ENCODE results near the gene JTB. TPM values are rescaled to one million over a fixed set of nuclear protein-coding genes. Genes with fewer than 3 reads are reported as not detected.

JTB gene
- total and polyA plus RNA-seq, 2 of the 4 experiments (the other 2 are of a cell fraction) = 123 to 138 TPM

DNA sequence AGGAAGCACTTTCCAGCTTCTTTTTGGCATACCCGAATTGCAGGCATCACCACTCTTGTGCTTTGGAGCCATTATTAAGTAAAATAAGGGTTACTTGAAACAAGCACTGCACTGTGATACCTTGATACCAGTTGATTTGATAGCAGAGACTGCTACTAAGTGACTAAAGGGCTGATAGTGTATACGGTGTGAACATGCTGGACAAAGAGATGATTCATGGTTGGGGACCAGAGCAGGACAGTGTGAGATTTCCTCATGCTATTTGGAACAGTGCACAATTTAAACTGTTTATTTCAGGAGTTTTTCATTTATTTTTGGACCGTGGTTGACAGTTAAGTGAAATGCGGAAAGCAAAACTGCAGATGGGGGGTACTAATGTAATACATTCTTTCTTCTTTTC lies 22.9 kb upstream of the JTB start:
- no peak for TF ChIP-seq CHD1 (IDR thresholded peaks at IDR 0.05; ENCODE audit: low read depth, low read length)
- no peak for TF ChIP-seq RAD21 (IDR thresholded peaks at IDR 0.05; ENCODE audit: low read length)
- no peak for TF ChIP-seq MAZ (IDR thresholded peaks at IDR 0.05; ENCODE audit: borderline replicate concordance, low read depth, low read length)
- TF ChIP-seq CTCF (conservative IDR thresholded peaks at IDR 0.05; ENCODE audit: low read depth, low read length) = no peak
- TF ChIP-seq POLR2A (IDR thresholded peaks at IDR 0.05; ENCODE audit: low read depth, low read length) = no peak
- TF ChIP-seq, protein P1, sequence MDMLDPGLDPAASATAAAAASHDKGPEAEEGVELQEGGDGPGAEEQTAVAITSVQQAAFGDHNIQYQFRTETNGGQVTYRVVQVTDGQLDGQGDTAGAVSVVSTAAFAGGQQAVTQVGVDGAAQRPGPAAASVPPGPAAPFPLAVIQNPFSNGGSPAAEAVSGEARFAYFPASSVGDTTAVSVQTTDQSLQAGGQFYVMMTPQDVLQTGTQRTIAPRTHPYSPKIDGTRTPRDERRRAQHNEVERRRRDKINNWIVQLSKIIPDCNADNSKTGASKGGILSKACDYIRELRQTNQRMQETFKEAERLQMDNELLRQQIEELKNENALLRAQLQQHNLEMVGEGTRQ (IDR thresholded peaks at IDR 0.05; ENCODE audit: low read depth, low read length) = no peak
- TF ChIP-seq FOS (IDR thresholded peaks at IDR 0.05; ENCODE audit: low read depth, low read length) = no peak
- TF ChIP-seq SMC3 (IDR thresholded peaks at IDR 0.05; ENCODE audit: low read depth, low read length) = no peak
- TF ChIP-seq CEBPB (IDR thresholded peaks at IDR 0.05; ENCODE audit: low read depth, low read length) = no peak
- no peak for TF ChIP-seq BHLHE40 (IDR thresholded peaks at IDR 0.05; ENCODE audit: low read depth, low read length)
- H3K4me3 ChIP-seq (ENCODE audit: insufficient read depth, low read depth, low read length) = no peak overlapping the region
- no peak overlapping the region; the same call in 1 of the 2 replicates for H3K4ac ChIP-seq (ENCODE audit: low read depth, low read length)
- dilution Hi-C loops (cut with HindIII; ENCODE audit: low sequenced_read_pairs, unreplicated experiment) = no loop called here
- H2BK15ac ChIP-seq (ENCODE audit: low read depth, low read length) = no peak overlapping the region
- in situ Hi-C loops (cut with MboI; ENCODE audit: low sequenced_read_pairs) = no loop called here
- no peak overlapping the region for H3K23ac ChIP-seq (ENCODE audit: low read depth, low read length)
- no CpG with 5 or more reads among the region's 4 CpGs for WGBS, 2 experiments (ENCODE audit: extremely low coverage in 2 of 2, insufficient read length in 1 of 2)
- POLR2A ChIA-PET (ENCODE audit: unreplicated experiment) = interaction anchor here (1.3 kb wide), 1 partner anchor 10 kb away, joined by 4 read pairs; no protein-coding TSS in a partner anchor
- no peak overlapping the region for H3K27ac ChIP-seq (ENCODE audit: insufficient read depth, low read length)
- peaks cover 2% of the 10 kb centered on the region; the same call in 1 of the 2 replicates for H3K36me3 ChIP-seq (ENCODE audit: control insufficient read depth, insufficient read depth, low read length)
- no peak overlapping the region for H2AFZ ChIP-seq (replicated peaks; ENCODE audit: low read length, poor library complexity)
- no peak overlapping the region for H3K56ac ChIP-seq (ENCODE audit: extremely low read depth, insufficient read depth, low read length)
- H3K27me3 ChIP-seq (ENCODE audit: control insufficient read depth, insufficient read depth, low read length) = no peaks in the 10 kb centered on the region
- H4K5ac ChIP-seq (ENCODE audit: low read depth, low read length) = no peak overlapping the region
- H2BK5ac ChIP-seq (ENCODE audit: low read depth, low read length, poor library complexity, severe bottlenecking) = no peak overlapping the region
- H4K91ac ChIP-seq (ENCODE audit: insufficient read depth, low read depth, low read length) = no peak overlapping the region
- peaks cover 5% of the 10 kb centered on the region for H3K9me1 ChIP-seq (ENCODE audit: insufficient read depth, low read length)
- H2BK20ac ChIP-seq (ENCODE audit: low read depth, low read length) = no peak overlapping the region
- ATAC-seq (ENCODE audit: low read depth) = no peak
- intact Hi-C loops (cut with micrococcal nuclease) = no loop called here
- H3K79me1 ChIP-seq (ENCODE audit: low read depth in 1 of 2, low read length in 2 of 2) = 0 out of 4 replicates have a peak, but pooled peaks cover 0 to 4% of the 10 kb centered on the region in 2 experiments
- no peaks in the 10 kb centered on the region for H3K9me3 ChIP-seq (ENCODE audit: control insufficient read depth, insufficient read depth, low read length)
- H3K4me1 ChIP-seq (ENCODE audit: control insufficient read depth, insufficient read depth, low read length) = peaks cover 4% of the 10 kb centered on the region
- 0 out of 2 replicates have a peak, but pooled peaks cover under 1% of the 10 kb centered on the region for H4K20me1 ChIP-seq (ENCODE audit: insufficient read depth, low read length)
- BruUV-seq (replicated peaks) = no TSS peak
- CTCF ChIA-PET = no interaction called here
- H2BK120ac ChIP-seq (ENCODE audit: low read depth, low read length) = no peak overlapping the region
- H2AK5ac ChIP-seq (ENCODE audit: low read depth, low read length) = no peak overlapping the region
- no peak overlapping the region for H3K14ac ChIP-seq (replicated peaks; ENCODE audit: low read depth, low read length)
- no peak for DNase-seq
- no peak overlapping the region for H3K9ac ChIP-seq (ENCODE audit: low read depth, low read length)
- H4K8ac ChIP-seq (ENCODE audit: low read depth in 2 of 2, low read length in 2 of 2) = no peak overlapping the region
- no peak overlapping the region for H3K4me2 ChIP-seq (ENCODE audit: low read depth, low read length)
- no peak overlapping the region for H3K18ac ChIP-seq (ENCODE audit: low read depth, low read length)
- H2AK9ac ChIP-seq (replicated peaks; ENCODE audit: low read depth, low read length, poor library complexity) = no peak overlapping the region
